ENCODE measurements around the gene TMEM247.

The TMEM247 gene

DNA sequence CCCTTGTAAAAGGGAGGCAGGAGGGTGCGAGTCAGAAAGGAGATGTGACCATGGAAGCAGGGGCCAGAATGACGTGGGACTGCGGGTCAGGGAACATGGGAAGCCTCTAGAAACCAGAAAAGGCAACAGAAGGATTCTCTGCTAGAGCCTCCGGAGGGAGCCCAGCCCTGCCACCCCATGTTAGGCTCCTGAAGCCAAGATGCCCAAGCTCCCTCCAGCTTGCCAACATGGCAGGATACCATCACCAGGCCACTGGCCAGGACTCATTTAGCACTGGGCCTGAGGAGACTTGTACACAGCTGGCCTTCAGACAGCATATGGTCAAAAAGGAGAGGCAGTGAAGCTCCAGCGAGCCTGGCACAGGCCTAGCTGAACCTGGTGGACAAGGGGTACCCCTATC, 5.6 kb downstream of the TMEM247 start:
- TF ChIP-seq EZH2phosphoT487 (IDR thresholded peaks at IDR 0.05; ENCODE audit: low read length) (no peak), EZH2 (optimal IDR thresholded peaks at IDR 0.05; ENCODE audit: low read depth, low read length) (no peak)
- TF ChIP-seq, protein P1, sequence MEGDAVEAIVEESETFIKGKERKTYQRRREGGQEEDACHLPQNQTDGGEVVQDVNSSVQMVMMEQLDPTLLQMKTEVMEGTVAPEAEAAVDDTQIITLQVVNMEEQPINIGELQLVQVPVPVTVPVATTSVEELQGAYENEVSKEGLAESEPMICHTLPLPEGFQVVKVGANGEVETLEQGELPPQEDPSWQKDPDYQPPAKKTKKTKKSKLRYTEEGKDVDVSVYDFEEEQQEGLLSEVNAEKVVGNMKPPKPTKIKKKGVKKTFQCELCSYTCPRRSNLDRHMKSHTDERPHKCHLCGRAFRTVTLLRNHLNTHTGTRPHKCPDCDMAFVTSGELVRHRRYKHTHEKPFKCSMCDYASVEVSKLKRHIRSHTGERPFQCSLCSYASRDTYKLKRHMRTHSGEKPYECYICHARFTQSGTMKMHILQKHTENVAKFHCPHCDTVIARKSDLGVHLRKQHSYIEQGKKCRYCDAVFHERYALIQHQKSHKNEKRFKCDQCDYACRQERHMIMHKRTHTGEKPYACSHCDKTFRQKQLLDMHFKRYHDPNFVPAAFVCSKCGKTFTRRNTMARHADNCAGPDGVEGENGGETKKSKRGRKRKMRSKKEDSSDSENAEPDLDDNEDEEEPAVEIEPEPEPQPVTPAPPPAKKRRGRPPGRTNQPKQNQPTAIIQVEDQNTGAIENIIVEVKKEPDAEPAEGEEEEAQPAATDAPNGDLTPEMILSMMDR (IDR thresholded peaks at IDR 0.05; ENCODE audit: low read length), result no peak
- Histone ChIP-seq H3K27ac (ENCODE audit: low read length) (no peak overlapping the region), H3F3A (ENCODE audit: insufficient read depth, low read length) (no peaks in the 10 kb centered on the region), H3K27me3 (replicated peaks; ENCODE audit: insufficient read depth, low read length) (peaks cover 41% of the 10 kb centered on the region), H3K9me3 (replicated peaks; ENCODE audit: insufficient read depth, low read length) (no peaks in the 10 kb centered on the region), H3K79me2 (ENCODE audit: low read length) (no peaks in the 10 kb centered on the region), H2AFZ (ENCODE audit: low read length) (no peak overlapping the region), H3K4me1 (ENCODE audit: low read length) (0 out of 2 replicates have a peak, but pooled peaks cover 6% of the 10 kb centered on the region), H3K9me2 (replicated peaks; ENCODE audit: insufficient read depth, low read length) (no peaks in the 10 kb centered on the region), H4K20me1 (ENCODE audit: insufficient read depth, low read length) (no peaks in the 10 kb centered on the region), H3K4me2 (ENCODE audit: low read depth, low read length) (no peak overlapping the region), H3K9ac (ENCODE audit: low read length) (no peak overlapping the region), H3K36me3 (replicated peaks; ENCODE audit: insufficient read depth, low read length) (no peaks in the 10 kb centered on the region), H3K4me3 (ENCODE audit: low read length) (no peak overlapping the region)
- DNase-seq, result no peak

DNA sequence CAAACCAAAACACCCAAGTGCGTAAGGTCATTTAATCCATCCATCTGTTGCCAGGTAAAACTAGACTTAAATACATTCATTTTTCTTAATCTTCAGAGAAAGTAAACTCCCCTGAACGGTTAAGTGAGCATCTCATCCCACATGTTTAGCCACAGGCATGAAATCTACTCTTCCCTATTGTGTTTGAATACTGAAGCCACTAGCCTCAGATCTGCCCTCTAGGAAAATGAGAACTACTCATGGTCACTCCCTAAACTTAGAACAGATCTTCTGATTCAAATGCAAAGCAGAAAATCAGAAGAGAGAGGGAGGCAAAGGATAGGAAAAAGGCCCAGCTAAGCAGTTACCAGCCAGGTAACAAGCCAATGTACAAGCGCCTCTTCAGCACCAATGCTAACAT, 7.1 kb downstream of the TMEM247 start:
- no peak overlapping the region for H3K9ac ChIP-seq (ENCODE audit: low read length)
- no peaks in the 10 kb centered on the region for H3K36me3 ChIP-seq (replicated peaks; ENCODE audit: insufficient read depth, low read length)
- H3F3A ChIP-seq (ENCODE audit: insufficient read depth, low read length), result no peaks in the 10 kb centered on the region
- no peak overlapping the region for H3K4me2 ChIP-seq (ENCODE audit: low read depth, low read length)
- no peak overlapping the region for H3K27ac ChIP-seq (ENCODE audit: low read length)
- 0 out of 2 replicates have a peak, but pooled peaks cover 6% of the 10 kb centered on the region for H3K4me1 ChIP-seq (ENCODE audit: low read length)
- no peaks in the 10 kb centered on the region for H4K20me1 ChIP-seq (ENCODE audit: insufficient read depth, low read length)
- no peak overlapping the region for H3K4me3 ChIP-seq (ENCODE audit: low read length)
- H3K9me2 ChIP-seq (replicated peaks; ENCODE audit: insufficient read depth, low read length), result no peaks in the 10 kb centered on the region
- no peaks in the 10 kb centered on the region for H3K9me3 ChIP-seq (replicated peaks; ENCODE audit: insufficient read depth, low read length)
- TF ChIP-seq EZH2phosphoT487 (IDR thresholded peaks at IDR 0.05; ENCODE audit: low read length), result no peak
- no peak for TF ChIP-seq EZH2 (optimal IDR thresholded peaks at IDR 0.05; ENCODE audit: low read depth, low read length)
- TF ChIP-seq, protein P1 (IDR thresholded peaks at IDR 0.05; ENCODE audit: low read length), result no peak
- no peak overlapping the region for H2AFZ ChIP-seq (ENCODE audit: low read length)
- H3K27me3 ChIP-seq (replicated peaks; ENCODE audit: insufficient read depth, low read length), result peaks cover 29% of the 10 kb centered on the region
- no peaks in the 10 kb centered on the region for H3K79me2 ChIP-seq (ENCODE audit: low read length)
- DNase-seq, result no peak

DNA sequence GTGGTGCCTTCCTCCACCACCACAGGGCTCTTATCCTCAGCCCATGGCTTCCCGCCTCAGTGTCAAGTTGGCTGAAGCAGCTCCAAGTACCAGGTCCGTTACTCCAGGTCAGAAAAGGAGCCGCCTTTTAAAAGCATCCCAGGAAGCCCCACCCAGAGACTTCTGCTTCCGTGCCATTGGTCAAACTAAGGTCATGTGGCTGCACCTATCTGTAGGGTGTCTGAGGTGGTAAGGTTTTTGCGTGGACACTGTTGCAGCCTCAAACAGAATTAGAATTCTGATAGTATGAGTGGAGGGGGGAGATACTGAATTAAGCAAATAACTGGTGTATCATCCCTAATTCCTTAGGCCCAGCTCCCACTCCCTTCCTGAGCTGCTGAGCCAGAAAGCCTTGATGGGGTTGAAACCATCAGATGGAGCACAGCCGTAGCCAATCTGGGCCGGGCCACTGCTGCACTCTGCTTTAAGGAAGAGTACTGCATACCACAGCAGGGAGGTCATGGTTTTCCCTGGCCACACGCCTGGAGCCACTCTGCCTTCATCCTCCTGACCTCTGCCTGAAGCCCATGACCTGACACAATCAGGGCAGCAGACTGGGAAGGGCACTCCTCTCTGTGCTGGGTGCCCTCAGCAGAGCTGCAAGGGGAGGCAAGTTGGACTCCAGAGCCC, 8.4 kb downstream of the TMEM247 start:
- Histone ChIP-seq H3K9ac (ENCODE audit: low read length) (no peak overlapping the region), H3K4me2 (ENCODE audit: low read depth, low read length) (no peak overlapping the region), H3K4me3 (ENCODE audit: low read length) (no peak overlapping the region), H3K79me2 (ENCODE audit: low read length) (no peaks in the 10 kb centered on the region), H3K36me3 (replicated peaks; ENCODE audit: insufficient read depth, low read length) (no peaks in the 10 kb centered on the region), H3K9me2 (replicated peaks; ENCODE audit: insufficient read depth, low read length) (no peaks in the 10 kb centered on the region), H3K4me1 (ENCODE audit: low read length) (peaks cover 7% of the 10 kb centered on the region), H3K9me3 (replicated peaks; ENCODE audit: insufficient read depth, low read length) (no peaks in the 10 kb centered on the region), H3K27me3 (replicated peaks; ENCODE audit: insufficient read depth, low read length) (peaks cover 15% of the 10 kb centered on the region; the same call in 1 of the 2 replicates), H2AFZ (ENCODE audit: low read length) (no peak overlapping the region), H4K20me1 (ENCODE audit: insufficient read depth, low read length) (no peaks in the 10 kb centered on the region), H3F3A (ENCODE audit: insufficient read depth, low read length) (no peaks in the 10 kb centered on the region), H3K27ac (ENCODE audit: low read length) (no peak overlapping the region)
- TF ChIP-seq, protein P1 (IDR thresholded peaks at IDR 0.05; ENCODE audit: low read length), result no peak
- TF ChIP-seq EZH2 (optimal IDR thresholded peaks at IDR 0.05; ENCODE audit: low read depth, low read length) (no peak), EZH2phosphoT487 (IDR thresholded peaks at IDR 0.05; ENCODE audit: low read length) (no peak)
- DNase-seq, result no peak
